Kidney epithelial cell (primary cell): Measurements from ENCODE around the gene MED20. TPM values are rescaled to one million over a fixed set of nuclear protein-coding genes. Genes with fewer than 3 reads are reported as not detected.

Experiments
- DNase-seq: peaks from one replicate; pipeline ENCODE4 v3.0.0-alpha.2; 2010; ENCODE audit warnings: low read depth
- H3K27me3 ChIP-seq: 2 replicates; pipeline ENCODE4 v1.6.0; 2011; ENCODE audit warnings: low read length; ENCODE audit not compliant: control insufficient read depth, insufficient read depth
- H3K36me3 ChIP-seq: 2 replicates; pipeline ENCODE4 v1.5.1; 2011; ENCODE audit warnings: low read length; ENCODE audit not compliant: control insufficient read depth, insufficient read depth
- H3K4me3 ChIP-seq: 2 replicates; pipeline ENCODE4 v1.5.1; 2011; ENCODE audit warnings: low read depth, mild to moderate bottlenecking, control low read depth, low read length
- CTCF ChIP-seq: IDR thresholded peaks from 2 replicates; pipeline ENCODE4 v1.5.1; 2011; ENCODE audit warnings: mild to moderate bottlenecking, moderate library complexity, low read length, control low read depth, inconsistent platforms; ENCODE audit not compliant: insufficient read depth, poor library complexity, severe bottlenecking
- total RNA-seq: library from RNA; depleted of rRNA; stranded (reverse); fragments of >200 nt; gene quantifications from 2 replicates; pipeline ENCODE4 v1.2.3, GENCODE V29; 2015

MED20 gene
- total RNA-seq, 1 donor from 2014 or later, result 21.5 TPM

GRCh38 chr6:41927253-41927652 lies 6.3 kb upstream of the MED20 start:
- no peak for TF ChIP-seq CTCF
- peaks cover 4% of the 10 kb centered on the region for H3K36me3 ChIP-seq
- H3K4me3 ChIP-seq, result no peak overlapping the region

GRCh38 chr6:41922154-41922553 lies 1.2 kb upstream of the MED20 start:
- peak overlapping the region; percentile 98 for H3K4me3 ChIP-seq
- no peak for DNase-seq
- no peaks in the 10 kb centered on the region for H3K27me3 ChIP-seq
- H3K36me3 ChIP-seq, result peaks cover 2% of the 10 kb centered on the region
- no peak for TF ChIP-seq CTCF

More at GRCh38 chr6:41927253-41927652, 6.3 kb upstream of the MED20 start:
- no peak for DNase-seq
- H3K27me3 ChIP-seq, result no peaks in the 10 kb centered on the region

GRCh38 chr6:41921712-41921998 lies 716 bp upstream of the MED20 start:
- Histone ChIP-seq H3K36me3 (peaks cover 2% of the 10 kb centered on the region), H3K27me3 (no peaks in the 10 kb centered on the region), H3K4me3 (peak overlapping the region; percentile 98)
- no peak for TF ChIP-seq CTCF
- no peak for DNase-seq

GRCh38 chr6:41917528-41917927 lies 3.4 kb downstream of the MED20 start:
- no peaks in the 10 kb centered on the region for H3K36me3 ChIP-seq
- H3K4me3 ChIP-seq, result no peak overlapping the region
- no peak for TF ChIP-seq CTCF
- no peaks in the 10 kb centered on the region for H3K27me3 ChIP-seq
- DNase-seq, result peak; percentile 90

GRCh38 chr6:41914869-41915530 lies 5.9 kb downstream of the MED20 start:
- H3K4me3 ChIP-seq, result no peak overlapping the region
- TF ChIP-seq CTCF, result no peak
- H3K36me3 ChIP-seq, result no peaks in the 10 kb centered on the region
- no peaks in the 10 kb centered on the region for H3K27me3 ChIP-seq
- DNase-seq, result no peak

- TF ChIP-seq CTCF, result no peak
- Histone ChIP-seq H3K4me3 (no peak overlapping the region), H3K36me3 (no peaks in the 10 kb centered on the region), H3K27me3 (no peaks in the 10 kb centered on the region)
- no peak for DNase-seq
Measured at GRCh38 chr6:41914343-41914742, 6.6 kb downstream of the MED20 start.
